GM21367 (cell line): ENCODE results near the gene FXYD1.

Source experiments
- ATAC-seq: cut with Tn5 transposase; IDR thresholded peaks from one replicate; pipeline ENCODE4 v1.9.1; 2021; ENCODE audit not compliant: unreplicated experiment

The FXYD1 gene

DNA sequence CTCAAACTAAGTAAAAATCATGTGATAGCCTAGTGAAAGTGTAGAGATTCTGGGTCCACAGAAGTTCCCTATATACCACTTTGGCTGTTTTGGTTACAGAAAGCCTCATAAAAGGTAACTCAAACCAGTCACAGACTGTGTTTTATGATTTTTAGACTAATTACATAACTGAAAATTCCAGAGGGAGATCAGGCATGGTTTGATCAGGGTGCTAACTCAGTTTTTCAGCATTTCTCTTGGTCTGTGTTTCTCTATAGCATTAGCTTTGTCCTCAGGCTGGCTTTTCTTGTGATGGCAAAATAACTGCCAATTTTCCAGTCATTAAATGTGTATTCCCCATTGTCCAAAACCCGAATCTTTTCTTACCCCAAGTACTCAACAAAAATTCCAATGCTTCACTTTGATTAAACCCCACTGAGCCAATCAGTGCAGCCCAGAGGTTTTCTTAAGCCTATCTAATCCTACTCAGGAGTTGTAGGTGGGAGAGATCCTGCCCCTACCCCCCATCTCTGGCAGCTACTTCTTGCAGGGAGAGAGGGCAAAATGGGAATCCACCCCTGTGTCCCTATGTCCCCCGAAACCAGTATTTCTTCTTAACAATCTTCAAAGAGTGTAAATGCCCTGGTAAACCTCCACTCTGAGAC is 31.6 kb upstream of the FXYD1 start:
- ATAC-seq, result no peak

DNA sequence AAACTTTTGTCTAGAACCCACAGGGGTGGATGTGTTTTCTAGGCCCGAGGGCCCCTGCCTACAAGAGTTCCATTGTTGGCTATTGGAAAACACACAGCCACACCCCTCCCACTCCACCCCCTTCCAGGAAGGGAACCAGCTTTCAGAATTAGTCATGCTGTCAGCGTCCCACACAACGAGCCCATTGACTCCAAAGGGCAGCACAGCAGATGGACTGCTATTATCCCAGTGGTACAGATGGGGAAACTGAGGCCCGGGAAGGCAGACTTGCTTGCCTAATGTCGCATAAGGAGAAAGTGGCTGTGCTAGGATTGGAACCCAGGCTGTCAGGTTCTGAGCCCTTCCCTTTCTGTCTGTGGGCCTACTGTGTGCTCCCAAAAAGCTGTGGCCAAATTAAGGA is 31.1 kb upstream of the FXYD1 start:
- ATAC-seq, result no peak

DNA sequence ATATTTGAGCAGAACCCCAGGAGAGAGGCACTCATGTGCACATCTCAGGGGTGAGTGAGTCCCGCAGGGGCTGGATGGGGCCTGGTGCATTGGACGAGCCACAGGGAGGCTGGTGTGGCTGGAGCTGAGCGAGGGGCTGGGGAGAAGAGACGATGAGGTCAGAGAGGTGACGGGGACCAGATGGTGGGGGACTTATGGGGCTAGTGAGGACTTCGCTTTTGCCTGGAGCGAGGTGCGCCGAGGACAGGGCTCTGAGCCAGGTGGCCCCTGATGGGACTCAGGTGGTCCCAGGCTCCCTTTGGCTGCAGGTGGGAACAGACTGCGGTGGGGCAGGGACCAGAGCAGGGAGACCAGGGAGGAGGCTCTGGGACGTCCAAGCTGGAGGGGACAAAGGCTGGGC is 29.9 kb upstream of the FXYD1 start:
- ATAC-seq, result no peak

DNA sequence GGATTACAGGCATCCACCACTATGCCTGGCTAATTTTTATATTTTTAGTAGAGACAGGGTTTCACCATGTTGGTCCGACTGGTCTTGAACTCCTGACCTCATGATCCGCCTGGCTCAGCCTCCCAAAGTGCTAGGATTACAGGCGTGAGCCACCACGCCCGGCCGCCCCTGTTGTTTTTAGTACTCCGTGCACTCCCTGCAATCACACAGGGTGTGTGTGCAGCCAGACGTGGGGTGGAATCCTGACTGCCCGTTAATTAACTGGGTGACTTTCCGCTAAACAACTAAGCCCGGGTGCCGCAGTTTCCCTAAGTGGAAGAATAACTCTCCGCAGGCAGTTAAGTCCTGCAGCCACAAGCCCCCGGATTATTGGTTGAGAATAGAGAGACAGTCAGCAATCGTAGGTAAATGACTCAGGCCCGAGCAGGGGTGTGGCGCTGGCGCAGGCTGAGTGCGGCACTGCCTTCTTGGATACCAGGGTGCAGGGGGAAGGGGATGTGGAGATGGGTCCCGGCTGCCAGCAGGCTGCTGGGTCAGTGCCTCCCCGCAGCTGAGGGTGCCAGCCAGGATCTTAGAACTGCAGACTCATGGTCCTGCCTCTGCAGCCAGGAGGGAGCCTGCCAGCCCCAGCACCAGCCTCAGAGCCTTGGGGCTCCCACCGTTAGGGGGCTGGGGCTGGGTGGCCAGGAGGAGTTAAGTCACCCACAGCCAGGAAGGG is 29.1 kb upstream of the FXYD1 start:
- ATAC-seq, result no peak

DNA sequence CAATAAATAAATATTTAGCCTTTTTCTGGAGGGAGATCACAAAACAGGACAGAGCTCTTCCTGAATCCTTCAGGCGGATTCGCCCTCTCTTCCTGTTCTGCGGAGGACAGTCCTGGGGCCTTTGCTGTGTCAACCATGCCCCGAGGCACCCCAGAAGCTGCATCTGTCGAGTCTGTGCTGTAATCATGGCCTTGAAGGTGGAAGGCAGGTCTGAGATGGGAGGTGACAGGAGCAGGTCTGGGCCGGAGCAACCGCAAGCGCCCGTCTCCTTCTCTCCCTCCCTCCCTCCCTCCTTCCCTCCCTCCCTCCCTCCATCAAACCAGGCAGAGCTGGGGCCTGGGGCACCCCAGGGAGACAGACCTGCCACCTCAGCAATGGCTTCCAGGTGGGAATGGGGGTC is 27.6 kb upstream of the FXYD1 start:
- ATAC-seq, result no peak

DNA sequence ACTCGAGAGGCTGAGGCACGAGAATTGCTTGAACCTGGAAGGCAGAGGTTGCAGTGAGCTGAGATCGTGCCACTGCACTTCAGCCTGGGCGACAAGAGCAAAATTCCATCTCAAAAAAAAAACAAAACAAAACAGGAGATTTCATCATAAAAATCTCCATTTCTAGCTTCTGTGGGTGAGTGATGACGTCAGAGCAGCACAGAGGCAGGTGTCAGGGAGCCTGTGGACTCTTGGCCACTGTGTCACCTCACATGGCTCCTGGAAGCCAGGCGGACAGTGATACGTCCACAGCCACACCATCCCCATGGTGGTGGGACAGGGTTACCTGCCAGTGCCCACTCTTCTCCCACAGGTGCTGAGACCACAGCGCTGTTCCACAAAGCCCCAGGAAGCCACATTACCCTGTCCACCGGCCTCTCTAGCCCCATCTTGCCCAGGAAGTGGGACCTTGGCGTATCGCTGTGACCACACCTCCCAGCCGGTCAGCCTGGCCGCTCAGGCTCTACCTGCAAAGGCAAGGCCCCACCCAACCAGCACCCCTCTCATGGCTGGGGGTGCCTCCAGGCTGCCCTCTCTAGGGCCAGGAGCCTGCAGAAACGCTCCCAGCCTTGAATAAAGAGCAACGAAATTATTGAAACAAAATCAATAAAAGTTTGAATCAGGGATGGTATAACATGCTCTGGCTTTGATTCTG is 25.5 kb upstream of the FXYD1 start:
- ATAC-seq, result no peak

DNA sequence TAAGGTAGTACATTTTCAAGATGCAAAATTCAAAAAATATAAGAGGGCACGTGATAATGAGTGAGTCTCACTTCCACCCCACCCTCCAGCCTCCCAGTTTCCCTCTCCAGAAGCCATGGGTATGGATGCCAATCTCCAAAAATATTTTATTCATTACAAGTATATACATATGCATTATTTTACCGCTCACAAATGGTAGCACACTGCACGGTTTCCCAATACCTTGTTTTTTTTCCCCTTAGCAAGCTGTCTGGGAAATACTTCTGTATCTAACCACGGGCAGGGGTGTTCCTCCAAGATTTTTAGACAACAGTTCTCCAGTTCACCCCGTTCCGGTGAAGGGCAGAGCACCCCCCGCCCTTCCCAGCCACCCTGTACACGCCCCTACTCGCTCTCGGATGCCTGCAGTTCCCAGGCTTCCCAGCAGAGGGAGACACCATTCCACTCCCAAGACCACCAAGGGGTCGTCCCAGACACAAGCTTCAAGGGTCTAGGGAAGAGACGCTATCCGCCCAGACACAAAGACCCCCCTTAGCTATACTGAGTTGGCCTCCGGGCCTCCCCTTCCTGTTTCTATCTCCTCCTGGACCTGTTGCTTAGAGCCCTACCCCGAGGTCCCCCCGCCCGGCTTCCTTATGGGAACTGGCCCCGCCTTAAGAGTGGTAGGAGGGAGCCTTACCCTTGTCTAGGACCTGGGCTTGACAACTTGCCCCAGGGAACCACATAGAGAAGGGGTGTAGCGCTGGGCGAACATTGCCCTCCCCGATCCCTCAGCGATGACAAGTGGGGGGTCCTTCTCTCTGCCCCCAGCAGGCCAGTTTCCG is 24.1 kb upstream of the FXYD1 start:
- no peak for ATAC-seq

DNA sequence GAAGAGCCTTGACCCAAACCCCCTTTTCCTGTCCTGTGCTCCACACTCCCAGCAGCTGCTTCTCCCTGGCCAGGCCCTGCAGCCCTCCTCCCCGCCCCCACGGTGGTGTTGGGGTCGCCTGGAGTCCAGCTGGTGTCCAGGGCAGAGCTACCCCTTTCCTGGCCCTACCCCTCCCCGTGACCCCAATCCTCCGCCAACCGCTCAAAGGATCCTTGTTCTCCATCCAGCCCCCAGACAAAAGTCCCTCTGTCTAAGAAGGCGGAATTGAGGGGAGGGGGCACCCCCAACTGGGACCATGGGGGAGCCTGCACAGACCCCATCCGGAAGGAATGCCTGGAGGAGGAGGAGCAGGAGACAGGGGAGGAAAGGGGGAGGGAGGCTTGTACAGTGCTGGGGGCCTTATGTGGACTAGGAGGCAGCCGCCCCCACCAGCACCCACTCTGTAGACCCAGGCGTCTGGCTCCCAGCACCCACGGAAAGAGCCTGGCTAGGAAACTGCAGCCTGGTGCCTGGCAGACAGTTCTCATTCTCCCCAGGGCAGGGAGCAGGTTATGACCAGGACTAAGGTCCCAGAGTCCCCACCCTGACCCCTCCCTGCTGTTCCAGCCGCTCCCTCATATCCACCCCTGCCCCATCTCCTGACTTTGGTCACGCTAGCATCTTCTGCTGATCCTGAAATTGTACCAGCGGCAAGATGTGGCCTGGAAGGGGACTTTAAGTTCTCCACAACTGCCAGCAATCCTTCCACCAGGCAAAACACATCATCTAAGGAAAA is 23.3 kb upstream of the FXYD1 start, which contains the start of gene FXYD3:
Gene FXYD3 (plus strand): TSS at position 647 of the 775 bp plus-strand sequence. CDS start 3,554 bp downstream, outside the sequence.
- ATAC-seq, result no peak

DNA sequence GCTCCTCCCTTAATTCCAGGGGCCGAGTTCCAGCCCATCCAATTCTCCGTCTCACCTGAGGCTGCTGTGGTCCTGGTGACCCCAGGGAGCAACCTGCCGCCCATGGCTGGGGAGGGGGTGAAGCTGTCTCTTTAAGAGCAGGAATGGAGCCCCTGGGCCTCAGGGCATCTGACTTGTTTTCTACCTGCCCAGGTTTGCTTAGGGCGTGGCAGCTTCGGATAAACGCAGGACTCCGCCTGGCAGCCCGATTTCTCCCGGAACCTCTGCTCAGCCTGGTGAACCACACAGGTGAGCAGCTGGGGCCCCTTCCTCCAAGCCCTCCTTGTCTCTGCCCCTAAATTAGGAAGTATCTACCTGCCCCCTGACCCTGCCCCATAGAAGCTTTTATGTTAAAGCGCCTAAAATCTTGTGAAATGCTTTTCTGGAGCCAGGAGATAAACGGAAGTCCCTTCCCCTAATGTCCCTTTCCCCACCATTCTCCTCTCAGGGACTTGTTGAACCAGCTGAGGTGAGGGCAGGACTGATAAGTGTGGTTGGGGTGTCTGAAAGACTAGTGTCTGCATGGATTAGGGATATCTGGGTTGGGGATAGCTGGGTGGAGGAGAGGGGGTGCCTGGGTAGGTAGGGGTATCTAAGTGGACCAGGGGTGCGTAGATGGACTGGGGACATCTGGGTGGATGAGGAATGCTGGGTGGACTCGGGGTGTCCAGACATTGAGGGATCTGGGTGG is 22.4 kb upstream of the FXYD1 start:
- no peak for ATAC-seq

DNA sequence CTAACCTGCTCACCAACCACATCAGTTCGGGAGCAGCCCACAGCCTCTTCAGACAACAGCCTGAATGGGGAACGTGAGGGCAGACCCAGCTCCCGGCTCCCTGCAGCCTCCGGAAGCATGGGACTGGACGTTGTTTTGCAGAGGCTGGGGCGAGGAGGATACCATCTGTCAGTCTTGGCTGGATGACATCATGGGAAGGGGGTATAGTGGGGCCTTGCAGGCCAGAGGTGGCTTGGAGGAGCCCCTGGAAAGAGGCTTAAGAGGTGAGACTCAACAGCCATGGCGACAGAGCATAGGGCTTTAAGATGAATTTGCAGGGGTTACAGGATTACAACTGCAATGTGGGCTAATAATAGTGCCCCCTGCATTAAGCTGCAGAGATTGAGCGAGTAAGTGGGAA is 21.5 kb upstream of the FXYD1 start:
- no peak for ATAC-seq

DNA sequence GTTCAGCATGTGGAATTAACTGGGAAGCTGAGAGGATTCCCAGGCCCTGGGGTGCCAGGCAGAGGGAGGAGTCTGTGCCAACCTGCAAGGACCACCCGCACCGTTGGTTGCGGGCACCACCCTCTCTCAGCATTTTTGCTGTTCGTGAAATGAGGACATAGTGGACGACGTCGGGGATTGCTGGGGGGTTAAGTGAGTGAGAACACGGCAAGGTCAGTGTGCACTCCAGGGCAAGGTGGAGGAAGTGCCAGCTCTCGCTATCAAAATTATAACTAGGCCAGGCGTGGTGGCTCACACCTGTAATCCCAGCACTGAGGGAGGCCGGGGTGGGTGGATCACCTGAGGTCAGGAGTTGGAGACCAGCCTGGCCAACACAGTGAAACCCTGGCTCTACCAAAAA is 20.8 kb upstream of the FXYD1 start:
- no peak for ATAC-seq

DNA sequence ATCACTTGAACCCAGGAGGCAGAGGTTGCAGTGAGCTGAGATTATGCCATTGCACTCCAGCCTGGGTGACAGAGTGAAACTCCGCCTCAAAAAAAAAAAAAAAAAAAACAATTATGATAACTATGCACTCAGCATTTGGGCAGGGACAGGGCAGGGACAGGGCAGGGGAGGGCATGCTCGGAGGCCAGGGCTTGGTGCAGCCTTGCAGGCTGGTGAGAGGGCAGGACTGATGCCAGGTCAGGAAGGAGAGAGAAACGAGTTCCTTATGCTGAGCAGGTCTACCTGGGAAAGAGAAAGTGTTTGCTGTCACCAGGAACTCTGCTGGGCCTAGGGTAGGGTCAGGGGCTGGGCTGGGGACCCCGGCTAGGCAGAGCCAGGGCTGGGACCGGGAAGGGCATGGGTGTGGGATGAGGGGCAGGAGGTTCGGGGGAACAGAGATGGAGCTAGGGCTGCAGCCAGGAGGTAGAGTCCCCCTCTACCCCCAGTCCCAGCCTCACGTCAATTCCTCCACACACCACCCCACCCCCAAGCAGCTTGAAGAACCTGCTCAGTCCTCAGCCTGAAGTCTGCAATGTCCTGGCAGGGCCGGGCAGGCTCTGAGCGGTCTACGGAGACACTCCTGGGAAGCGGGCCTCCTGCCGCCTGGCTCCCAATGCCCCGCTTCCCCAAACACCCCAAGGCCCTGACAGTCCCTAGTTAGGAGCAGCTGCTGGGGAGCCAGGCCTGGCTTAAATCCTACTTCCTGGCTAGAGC is 20.2 kb upstream of the FXYD1 start:
- no peak for ATAC-seq

DNA sequence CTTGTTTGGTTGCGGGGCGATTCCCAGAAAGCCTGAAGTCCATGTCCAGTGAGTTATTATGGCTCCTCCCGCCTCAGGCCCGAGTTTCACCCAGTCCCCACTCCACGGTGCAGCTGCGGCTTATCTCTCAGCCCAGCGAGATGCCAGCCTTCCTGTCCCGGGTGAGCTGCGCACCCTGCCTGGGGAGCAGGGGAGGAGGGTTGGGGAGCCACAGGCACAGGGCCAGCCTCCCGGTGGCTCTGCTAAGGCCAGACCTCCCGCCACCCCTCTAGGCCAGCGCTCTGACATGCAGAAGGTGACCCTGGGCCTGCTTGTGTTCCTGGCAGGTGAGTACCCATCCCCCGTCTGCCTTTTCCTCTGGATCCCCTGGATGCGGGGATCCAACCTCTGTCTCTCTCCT is 19.5 kb upstream of the FXYD1 start:
- ATAC-seq, result no peak

DNA sequence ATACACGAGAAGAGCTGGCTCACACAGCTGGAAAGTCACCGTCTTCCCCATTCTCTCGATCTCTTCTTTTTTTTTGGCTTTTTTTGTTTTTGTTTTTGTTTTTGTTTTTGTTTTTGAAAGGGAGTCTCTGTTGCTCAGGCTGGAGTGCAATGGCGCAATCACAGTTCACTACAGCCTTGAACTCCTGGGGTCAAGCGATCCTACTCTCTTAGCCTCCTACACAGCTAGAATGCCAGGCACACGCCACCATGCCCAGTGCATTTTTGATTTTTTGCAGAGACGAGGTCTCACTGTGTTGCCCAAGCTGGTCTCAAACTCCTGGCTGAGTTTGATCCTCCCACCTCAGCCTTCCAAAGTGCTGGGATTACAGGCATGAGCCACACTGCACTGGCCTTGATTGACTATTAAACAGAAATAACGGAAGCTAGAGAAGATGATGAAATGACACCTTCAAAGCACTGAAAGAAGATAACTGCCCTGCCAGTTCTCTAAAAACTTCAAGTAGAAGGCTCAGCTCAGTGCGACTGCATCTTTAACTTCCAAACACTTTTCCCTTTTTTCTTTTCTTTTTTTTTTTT is 19.0 kb upstream of the FXYD1 start:
- ATAC-seq, result no peak

DNA sequence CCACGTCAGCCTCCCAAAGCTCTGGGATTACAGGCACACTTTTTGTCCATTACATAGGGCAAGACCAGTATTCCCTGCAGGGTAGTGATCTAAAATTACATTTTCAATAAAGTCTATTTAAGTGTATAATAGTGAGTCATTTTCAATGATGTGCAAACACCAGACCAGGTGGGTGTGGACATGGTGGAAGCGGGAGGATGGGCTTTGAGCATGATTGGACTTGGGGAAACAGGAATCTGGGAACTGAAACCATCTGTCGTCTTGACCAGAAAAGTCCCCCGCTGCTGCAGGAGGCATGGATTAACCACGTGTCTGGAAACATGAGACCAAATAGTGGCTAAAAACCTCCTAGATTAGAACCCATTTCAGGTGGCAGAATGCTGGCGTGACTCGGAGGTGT is 18.1 kb upstream of the FXYD1 start:
- ATAC-seq, result no peak

DNA sequence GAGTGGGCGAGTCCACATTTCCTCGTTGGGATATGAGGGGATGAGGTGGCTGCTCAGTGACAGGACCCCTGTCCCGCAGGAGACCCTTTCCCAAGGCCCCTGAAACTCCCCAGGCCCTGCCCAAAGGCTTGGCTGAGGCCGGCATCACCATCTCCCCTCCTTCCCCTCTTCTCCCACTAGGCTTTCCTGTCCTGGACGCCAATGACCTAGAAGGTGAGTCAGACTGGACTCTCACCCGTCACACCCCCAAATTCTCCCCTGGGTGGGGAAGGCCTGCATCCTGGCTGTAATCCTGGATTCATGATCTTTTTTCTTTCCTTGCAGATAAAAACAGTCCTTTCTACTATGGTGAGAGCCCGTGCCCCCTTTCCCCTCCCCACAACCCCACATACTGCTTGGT is 17.7 kb upstream of the FXYD1 start:
- ATAC-seq, result no peak

DNA sequence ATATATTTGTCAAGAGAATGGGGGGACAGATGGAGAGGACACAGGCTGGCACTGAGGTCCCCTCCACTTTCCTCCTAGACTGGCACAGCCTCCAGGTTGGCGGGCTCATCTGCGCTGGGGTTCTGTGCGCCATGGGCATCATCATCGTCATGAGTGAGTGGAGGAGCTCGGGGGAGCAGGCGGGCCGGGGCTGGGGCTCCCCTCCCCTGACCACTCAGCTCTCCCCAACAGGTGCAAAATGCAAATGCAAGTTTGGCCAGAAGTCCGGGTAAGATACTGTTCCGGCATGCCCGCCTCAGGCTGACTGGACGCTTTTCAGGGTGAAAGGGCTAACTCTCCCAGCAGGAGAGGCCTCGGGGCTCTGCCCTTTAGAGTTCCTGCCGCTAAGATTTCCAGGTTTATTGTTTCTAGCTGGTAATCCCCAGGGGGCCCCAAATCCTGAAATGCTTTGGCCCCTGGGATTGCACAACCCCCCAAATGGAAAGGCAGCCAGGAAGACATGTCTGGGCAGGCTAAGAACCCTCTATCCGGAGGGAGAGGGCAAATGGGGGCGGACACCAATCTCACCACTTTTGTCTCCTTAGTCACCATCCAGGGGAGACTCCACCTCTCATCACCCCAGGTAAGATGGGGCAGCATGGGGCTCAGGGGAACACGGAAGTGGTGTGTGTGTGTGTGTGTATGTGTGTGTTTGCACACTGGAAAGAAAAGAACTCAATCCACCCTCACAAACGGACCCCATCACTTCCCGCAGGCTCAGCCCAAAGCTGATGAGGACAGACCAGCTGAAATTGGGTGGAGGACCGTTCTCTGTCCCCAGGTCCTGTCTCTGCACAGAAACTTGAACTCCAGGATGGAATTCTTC is 15.7 kb upstream of the FXYD1 start:
- ATAC-seq, result no peak

DNA sequence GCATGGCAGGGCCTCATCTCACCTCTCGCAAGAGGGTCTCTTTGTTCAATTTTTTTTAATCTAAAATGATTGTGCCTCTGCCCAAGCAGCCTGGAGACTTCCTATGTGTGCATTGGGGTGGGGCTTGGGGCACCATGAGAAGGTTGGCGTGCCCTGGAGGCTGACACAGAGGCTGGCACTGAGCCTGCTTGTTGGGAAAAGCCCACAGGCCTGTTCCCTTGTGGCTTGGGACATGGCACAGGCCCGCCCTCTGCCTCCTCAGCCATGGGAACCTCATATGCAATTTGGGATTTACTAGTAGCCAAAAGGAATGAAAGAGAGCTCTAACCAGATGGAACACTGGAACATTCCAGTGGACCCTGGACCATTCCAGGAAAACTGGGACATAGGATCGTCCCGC is 15.1 kb upstream of the FXYD1 start:
- no peak for ATAC-seq
